Measurements from ENCODE around the gene SMG5. TPM values are rescaled to one million over a fixed set of nuclear protein-coding genes. Genes with fewer than 3 reads are reported as not detected.

The SMG5 gene
- total RNA-seq, 1 experiment from 2014 or later = 126 TPM

GRCh38 chr1:156293895-156294294 is 11.3 kb upstream of the SMG5 start:
- BruUV-seq (replicated peaks) = no TSS peak
- intact Hi-C loops (cut with micrococcal nuclease) = no loop called here

GRCh38 chr1:156293098-156293434 is 10.4 kb upstream of the SMG5 start:
- intact Hi-C loops (cut with micrococcal nuclease) = no loop called here
- Histone ChIP-seq H3K9me3 (ENCODE audit: low read length) (no peaks in the 10 kb centered on the region), H3K4me3 (ENCODE audit: low read length) (no peak overlapping the region), H4K20me1 (ENCODE audit: low read length) (no peaks in the 10 kb centered on the region), H3K36me3 (ENCODE audit: low read depth, low read length) (no peaks in the 10 kb centered on the region), H3K4me1 (ENCODE audit: insufficient read depth, low read length) (peaks cover 15% of the 10 kb centered on the region; the same call in 1 of the 2 replicates), H3K79me2 (ENCODE audit: low read length) (no peaks in the 10 kb centered on the region), H3K4me2 (ENCODE audit: low read length) (no peak overlapping the region), H3K9me2 (replicated peaks; ENCODE audit: low read length) (no peaks in the 10 kb centered on the region), H3K27me3 (ENCODE audit: low read length) (no peaks in the 10 kb centered on the region), H2AFZ (ENCODE audit: low read length) (no peak overlapping the region), H3K9ac (ENCODE audit: low read length) (no peak overlapping the region), H3K27ac (ENCODE audit: low read length) (no peak overlapping the region), H3F3A (ENCODE audit: low read length, unreplicated experiment) (no peaks in the 10 kb centered on the region)
- TF ChIP-seq EZH2 (IDR thresholded peaks at IDR 0.05; ENCODE audit: low read length, unreplicated experiment) = no peak
- no peak for TF ChIP-seq CTCF (conservative IDR thresholded peaks at IDR 0.05; ENCODE audit: low read depth, low read length)
- no peak for TF ChIP-seq EZH2phosphoT487 (IDR thresholded peaks at IDR 0.05; ENCODE audit: borderline replicate concordance, low read length)
- ChIA-PET CTCF (no interaction called here), POLR2A (ENCODE audit: unreplicated experiment) (no interaction called here)
- no peak for ATAC-seq
- DNase-seq = no peak
- no TSS peak for BruUV-seq (replicated peaks)

More at GRCh38 chr1:156293895-156294294, 11.3 kb upstream of the SMG5 start:
- H2AFZ ChIP-seq (ENCODE audit: low read length) = no peak overlapping the region
- H3K4me2 ChIP-seq (ENCODE audit: low read length) = no peak overlapping the region
- no peak for TF ChIP-seq EZH2 (IDR thresholded peaks at IDR 0.05; ENCODE audit: low read length, unreplicated experiment)
- no peak for TF ChIP-seq EZH2phosphoT487 (IDR thresholded peaks at IDR 0.05; ENCODE audit: borderline replicate concordance, low read length)
- H3K9me2 ChIP-seq (replicated peaks; ENCODE audit: low read length) = no peaks in the 10 kb centered on the region
- CTCF ChIA-PET = no interaction called here
- DNase-seq (no peak), ATAC-seq (no peak)
- no peaks in the 10 kb centered on the region for H3K79me2 ChIP-seq (ENCODE audit: low read length)
- no peaks in the 10 kb centered on the region for H4K20me1 ChIP-seq (ENCODE audit: low read length)
- POLR2A ChIA-PET (ENCODE audit: unreplicated experiment) = interaction anchor here (0.7 kb wide), 1 partner anchor 11 kb away, joined by 4 read pairs; the partner anchor contains the start of gene SMG5
- H3K4me3 ChIP-seq (ENCODE audit: low read length) = no peak overlapping the region
- no peak overlapping the region for H3K9ac ChIP-seq (ENCODE audit: low read length)
- H3K9me3 ChIP-seq (ENCODE audit: low read length) = no peaks in the 10 kb centered on the region
- H3K36me3 ChIP-seq (ENCODE audit: low read depth, low read length) = no peaks in the 10 kb centered on the region
- H3K27ac ChIP-seq (ENCODE audit: low read length) = no peak overlapping the region
- H3K27me3 ChIP-seq (ENCODE audit: low read length) = no peaks in the 10 kb centered on the region
- peaks cover 15% of the 10 kb centered on the region; the same call in 1 of the 2 replicates for H3K4me1 ChIP-seq (ENCODE audit: insufficient read depth, low read length)
- H3F3A ChIP-seq (ENCODE audit: low read length, unreplicated experiment) = no peaks in the 10 kb centered on the region

- Histone ChIP-seq H3K4me1 (ENCODE audit: insufficient read depth, low read length) (peaks cover 15% of the 10 kb centered on the region; the same call in 1 of the 2 replicates), H3K9ac (ENCODE audit: low read length) (peak overlapping the region; percentile 33), H3K4me3 (ENCODE audit: low read length) (peak overlapping the region; percentile 66), H4K20me1 (ENCODE audit: low read length) (no peaks in the 10 kb centered on the region), H3K36me3 (ENCODE audit: low read depth, low read length) (no peaks in the 10 kb centered on the region), H3K4me2 (ENCODE audit: low read length) (peak overlapping the region; percentile 87), H3K27me3 (ENCODE audit: low read length) (no peaks in the 10 kb centered on the region), H3K9me2 (replicated peaks; ENCODE audit: low read length) (no peaks in the 10 kb centered on the region), H3F3A (ENCODE audit: low read length, unreplicated experiment) (no peaks in the 10 kb centered on the region), H2AFZ (ENCODE audit: low read length) (peak overlapping the region; percentile 87), H3K9me3 (ENCODE audit: low read length) (no peaks in the 10 kb centered on the region), H3K27ac (ENCODE audit: low read length) (no peak overlapping the region), H3K79me2 (ENCODE audit: low read length) (no peaks in the 10 kb centered on the region)
- intact Hi-C loops (cut with micrococcal nuclease) = no loop called here
- ATAC-seq = peak; percentile 95
- no peak for TF ChIP-seq CTCF (conservative IDR thresholded peaks at IDR 0.05; ENCODE audit: low read depth, low read length)
- TF ChIP-seq EZH2phosphoT487 (IDR thresholded peaks at IDR 0.05; ENCODE audit: borderline replicate concordance, low read length) = no peak
- no peak for TF ChIP-seq EZH2 (IDR thresholded peaks at IDR 0.05; ENCODE audit: low read length, unreplicated experiment)
- POLR2A ChIA-PET (ENCODE audit: unreplicated experiment) = no interaction called here
- peak; percentile 76 for DNase-seq
- no TSS peak for BruUV-seq (replicated peaks)
- CTCF ChIA-PET = no interaction called here
Observed at GRCh38 chr1:156291226-156292061, 8.8 kb upstream of the SMG5 start.
